IMR-90 (cell line): ENCODE data around the gene FMO1. TPM values are rescaled to one million over a fixed set of nuclear protein-coding genes. Genes with fewer than 3 reads are reported as not detected.
A peak's percentile ranks its signal among the peaks of the same experiment; 100 is the strongest.

ENCODE experiments used
- ATAC-seq: fragments of 200-7000 bp; cut with Tn5 transposase; 2 replicates; pipeline ENCODE4 v1.9.1; 2020; ENCODE audit warnings: low read depth, mild to moderate bottlenecking, moderate library complexity
- BruUV-seq: library from RNA; stranded (reverse); fragments of 400-500 nt; replicated peaks from 2 replicates; lab custom pipeline; 2021; lab: Mats Ljungman, UMichigan
- CTCF ChIA-PET: fragments of 300-600 bp; formaldehyde crosslinking; extraction: SDS; loops from one replicate; lab custom pipeline; 2021; ENCODE audit warnings: antibody characterized with exemption; lab: Yijun Ruan, JAX
- POLR2A ChIA-PET: fragments of 300-600 bp; sonication (Branson Sonifier 250); formaldehyde crosslinking; loops from one replicate; lab custom pipeline; 2022; ENCODE audit warnings: antibody characterized with exemption; ENCODE audit not compliant: unreplicated experiment; lab: Charles Lee
- DNase-seq: peaks from one replicate; pipeline ENCODE4 v3.0.0; 2013
- H2AFZ ChIP-seq: replicated peaks from 2 replicates; pipeline ENCODE3; 2013; ENCODE audit warnings: low read length, mild to moderate bottlenecking; ENCODE audit not compliant: poor library complexity
- H2AK5ac ChIP-seq: 2 replicates; pipeline ENCODE4 v1.6.1; 2013; ENCODE audit warnings: low read depth, low read length, inconsistent platforms
- H2AK9ac ChIP-seq: replicated peaks from 2 replicates; pipeline ENCODE3; 2013; ENCODE audit warnings: mild to moderate bottlenecking, low read depth, low read length, moderate library complexity; ENCODE audit not compliant: poor library complexity
- H2BK120ac ChIP-seq: 2 replicates; pipeline ENCODE4 v1.6.1; 2013; ENCODE audit warnings: low read depth, low read length, inconsistent platforms
- H2BK15ac ChIP-seq: 3 replicates; pipeline ENCODE4 v1.6.1; 2013; ENCODE audit warnings: low read depth, low read length, inconsistent platforms
- H2BK20ac ChIP-seq: 2 replicates; pipeline ENCODE4 v1.6.1; 2013; ENCODE audit warnings: low read depth, mild to moderate bottlenecking, inconsistent platforms, low read length, moderate library complexity
- H2BK5ac ChIP-seq: 2 replicates; pipeline ENCODE4 v1.6.1; 2013; ENCODE audit warnings: mild to moderate bottlenecking, low read depth, low read length, inconsistent platforms; ENCODE audit not compliant: poor library complexity, severe bottlenecking
- H3K14ac ChIP-seq: replicated peaks from 2 replicates; pipeline ENCODE4 v1.6.1; 2013; ENCODE audit warnings: low read depth, low read length, inconsistent platforms
- H3K18ac ChIP-seq: 2 replicates; pipeline ENCODE4 v1.6.1; 2013; ENCODE audit warnings: low read depth, low read length, control low read depth
- H3K23ac ChIP-seq: 2 replicates; pipeline ENCODE4 v1.6.1; 2013; ENCODE audit warnings: low read depth, low read length, inconsistent platforms
- H3K27ac ChIP-seq: 2 replicates; pipeline ENCODE4 v1.5.1; 2013; ENCODE audit warnings: mild to moderate bottlenecking, control low read depth, low read length; ENCODE audit not compliant: insufficient read depth
- H3K27me3 ChIP-seq: 2 replicates; pipeline ENCODE4 v1.6.1; 2013; ENCODE audit warnings: low read length; ENCODE audit not compliant: control insufficient read depth, insufficient read depth
- H3K36me3 ChIP-seq: 2 replicates; pipeline ENCODE4 v1.6.1; 2013; ENCODE audit warnings: low read length, mixed read lengths; ENCODE audit not compliant: control insufficient read depth, insufficient read depth
- H3K4ac ChIP-seq: 2 replicates; pipeline ENCODE4 v1.6.1; 2013; ENCODE audit warnings: low read depth, low read length, inconsistent platforms
- H3K4me1 ChIP-seq: 2 replicates; pipeline ENCODE4 v1.6.1; 2013; ENCODE audit warnings: low read length, mixed read lengths; ENCODE audit not compliant: control insufficient read depth, insufficient read depth
- H3K4me2 ChIP-seq: 2 replicates; pipeline ENCODE4 v1.6.1; 2013; ENCODE audit warnings: low read depth, mild to moderate bottlenecking, control low read depth, low read length, moderate library complexity
- H3K4me3 ChIP-seq: 2 replicates; pipeline ENCODE4 v1.5.1; 2013; ENCODE audit warnings: low read depth, mild to moderate bottlenecking, control low read depth, low read length, moderate library complexity; ENCODE audit not compliant: insufficient read depth
- H3K56ac ChIP-seq: 2 replicates; pipeline ENCODE4 v1.6.1; 2013; ENCODE audit warnings: low read length, inconsistent platforms; ENCODE audit not compliant: insufficient read depth; ENCODE audit errors: extremely low read depth
- H3K79me1 ChIP-seq, 2 experiments: 2 replicates each; pipeline ENCODE4 v1.6.1; 2013; ENCODE audit warnings: low read length in 2 of 2, inconsistent platforms in 1 of 2, low read depth in 1 of 2
- H3K9ac ChIP-seq: 2 replicates; pipeline ENCODE4 v1.6.1; 2013; ENCODE audit warnings: low read depth, low read length, control low read depth
- H3K9me1 ChIP-seq: 2 replicates; pipeline ENCODE4 v1.6.1; 2013; ENCODE audit warnings: low read length, inconsistent platforms; ENCODE audit not compliant: insufficient read depth
- H3K9me3 ChIP-seq: 2 replicates; pipeline ENCODE4 v1.6.1; 2013; ENCODE audit warnings: low read length; ENCODE audit not compliant: control insufficient read depth, insufficient read depth
- H4K20me1 ChIP-seq: 2 replicates; pipeline ENCODE4 v1.6.1; 2013; ENCODE audit warnings: low read length, inconsistent platforms; ENCODE audit not compliant: insufficient read depth
- H4K5ac ChIP-seq: 2 replicates; pipeline ENCODE4 v1.6.1; 2013; ENCODE audit warnings: mild to moderate bottlenecking, low read depth, low read length, control low read depth
- H4K8ac ChIP-seq, 2 experiments: 2 replicates each; pipeline ENCODE4 v1.6.1; 2013; ENCODE audit warnings: low read depth in 2 of 2, low read length in 2 of 2, control low read depth in 1 of 2, inconsistent platforms in 1 of 2
- H4K91ac ChIP-seq: 2 replicates; pipeline ENCODE4 v1.6.1; 2013; ENCODE audit warnings: low read depth, low read length, inconsistent platforms; ENCODE audit not compliant: insufficient read depth
- CHD1 ChIP-seq: IDR thresholded peaks from 2 replicates; pipeline ENCODE4 v1.6.1; 2012; ENCODE audit warnings: low read depth, low read length, improper control_type of control experiment
- FOS ChIP-seq: fragments of 150-350 bp; IDR thresholded peaks from 2 replicates; pipeline ENCODE4 v1.6.1; 2016; ENCODE audit warnings: low read depth, low read length
- MAFK ChIP-seq: IDR thresholded peaks from 2 replicates; pipeline ENCODE4 v1.6.1; 2012; ENCODE audit warnings: low read depth, low read length, improper control_type of control experiment
- MXI1 ChIP-seq: IDR thresholded peaks from 2 replicates; pipeline ENCODE4 v1.6.1; 2012; ENCODE audit warnings: low read depth, mild to moderate bottlenecking, low read length, moderate library complexity, borderline replicate concordance
- NFE2L2 ChIP-seq: fragments of 150-350 bp; IDR thresholded peaks from 2 replicates; pipeline ENCODE4 v1.6.1; 2016; ENCODE audit warnings: low read depth, mild to moderate bottlenecking, low read length
- USF2 ChIP-seq: fragments of 150-350 bp; IDR thresholded peaks from 2 replicates; pipeline ENCODE4 v1.6.1; 2017; ENCODE audit warnings: mild to moderate bottlenecking, antibody characterized with exemption, low read length, low read depth
- WGBS, 2 experiments: methylation state at CpG; one replicate each; pipeline versions ENCODE4 v1.1.5 to v1.1.7; 2013; ENCODE audit warnings: missing lambda C conversion rate in 2 of 2; ENCODE audit not compliant: insufficient read length in 1 of 2; ENCODE audit errors: extremely low coverage in 2 of 2; 5-methylcytosine and 5-hydroxymethylcytosine counted together
- dilution Hi-C: fragments of 300-500 bp; cut with HindIII; formaldehyde crosslinking; loops from one replicate; pipeline ENCODE4 v1.14.3; 2018; ENCODE audit warnings: low sequenced_read_pairs; ENCODE audit not compliant: unreplicated experiment
- in situ Hi-C: fragments of 300-500 bp; cut with MboI; formaldehyde crosslinking; loops from 3 replicates; pipeline ENCODE4 v1.14.3; 2019; ENCODE audit warnings: low sequenced_read_pairs, inconsistent platforms, mixed read lengths
- intact Hi-C: fragments of 100-400 bp; cut with micrococcal nuclease; formaldehyde crosslinking; loops from 2 replicates; pipeline ENCODE4 v1.10.0; 2022
- polyA plus RNA-seq, 3 experiments: library from polyadenylated mRNA; depleted of rRNA; stranded (reverse); fragments of >200 nt; gene quantifications; 2 replicates each; pipeline ENCODE4 v1.2.3, GENCODE V29; 2012; ENCODE audit warnings: low replicate concordance in 1 of 3
- total RNA-seq: library from RNA; depleted of rRNA; stranded (reverse); fragments of >200 nt; gene quantifications from 2 replicates; pipeline ENCODE4 v1.2.3, GENCODE V29; 2012

FMO1 gene
- total and polyA plus RNA-seq, 2 of the 4 experiments (the other 2 are of a cell fraction), result not detected

- peaks cover 5% of the 10 kb centered on the region; the same call in 1 of the 2 replicates for H3K9me1 ChIP-seq
- H3K4me2 ChIP-seq, result peak overlapping the region; percentile 31; the same call in 1 of the 2 replicates
- peak overlapping the region; percentile 100 for H2BK5ac ChIP-seq
- ATAC-seq (no peak), DNase-seq (no peak)
- intact Hi-C loops, result no loop called here
- peak overlapping the region; percentile 67 for H2AK9ac ChIP-seq
- in situ Hi-C loops, result no loop called here
- no peaks in the 10 kb centered on the region for H3K36me3 ChIP-seq
- ChIA-PET POLR2A (no interaction called here), CTCF (no interaction called here)
- H3K4me1 ChIP-seq, result peaks cover 18% of the 10 kb centered on the region
- H3K27ac ChIP-seq, result peak overlapping the region; percentile 87; the same call in 1 of the 2 replicates
- H4K20me1 ChIP-seq, result no peaks in the 10 kb centered on the region
- H3K4me3 ChIP-seq, result no peak overlapping the region
- peak overlapping the region; percentile 89 for H3K4ac ChIP-seq
- H4K91ac ChIP-seq, result peak overlapping the region; percentile 84
- peak overlapping the region; percentile 68 to 71 for H4K8ac ChIP-seq
- peak overlapping the region; percentile 86; the same call in 1 of the 2 replicates for H2AK5ac ChIP-seq
- dilution Hi-C loops, result no loop called here
- TF ChIP-seq NFE2L2 (no peak), MAFK (no peak), CHD1 (no peak), MXI1 (no peak), FOS (no peak), USF2 (no peak)
- no peaks in the 10 kb centered on the region for H3K79me1 ChIP-seq
- H2BK15ac ChIP-seq, result peak overlapping the region; percentile 94; the same call in 2 of the 3 replicates
- peak overlapping the region; percentile 75 for H4K5ac ChIP-seq
- no peaks in the 10 kb centered on the region; the same call in 1 of the 2 replicates for H3K9me3 ChIP-seq
- no TSS peak for BruUV-seq
- H3K18ac ChIP-seq, result peak overlapping the region; percentile 93
- no CpG with 5 or more reads among the region's 1 CpG for WGBS, 2 experiments
- no peak overlapping the region for H3K9ac ChIP-seq
- H2BK120ac ChIP-seq, result peak overlapping the region; percentile 96
- H3K14ac ChIP-seq, result peak overlapping the region; percentile 89
- peak overlapping the region; percentile 51; the same call in 1 of the 2 replicates for H3K56ac ChIP-seq
- peak overlapping the region; percentile 59; the same call in 1 of the 2 replicates for H3K23ac ChIP-seq
- H2AFZ ChIP-seq, result no peak overlapping the region
- peak overlapping the region; percentile 93 for H2BK20ac ChIP-seq
- H3K27me3 ChIP-seq, result no peaks in the 10 kb centered on the region
Measured at GRCh38 chr1:171218661-171219060, 29.6 kb upstream of the FMO1 start.
